ENCODE measurements around the gene ENSA. TPM values are rescaled to one million over a fixed set of nuclear protein-coding genes. Genes with fewer than 3 reads are reported as not detected.

Gene ENSA
- polyA plus RNA-seq, 2 of the 4 experiments (the other 2 are of a cell fraction): 67.9 to 128 TPM

DNA sequence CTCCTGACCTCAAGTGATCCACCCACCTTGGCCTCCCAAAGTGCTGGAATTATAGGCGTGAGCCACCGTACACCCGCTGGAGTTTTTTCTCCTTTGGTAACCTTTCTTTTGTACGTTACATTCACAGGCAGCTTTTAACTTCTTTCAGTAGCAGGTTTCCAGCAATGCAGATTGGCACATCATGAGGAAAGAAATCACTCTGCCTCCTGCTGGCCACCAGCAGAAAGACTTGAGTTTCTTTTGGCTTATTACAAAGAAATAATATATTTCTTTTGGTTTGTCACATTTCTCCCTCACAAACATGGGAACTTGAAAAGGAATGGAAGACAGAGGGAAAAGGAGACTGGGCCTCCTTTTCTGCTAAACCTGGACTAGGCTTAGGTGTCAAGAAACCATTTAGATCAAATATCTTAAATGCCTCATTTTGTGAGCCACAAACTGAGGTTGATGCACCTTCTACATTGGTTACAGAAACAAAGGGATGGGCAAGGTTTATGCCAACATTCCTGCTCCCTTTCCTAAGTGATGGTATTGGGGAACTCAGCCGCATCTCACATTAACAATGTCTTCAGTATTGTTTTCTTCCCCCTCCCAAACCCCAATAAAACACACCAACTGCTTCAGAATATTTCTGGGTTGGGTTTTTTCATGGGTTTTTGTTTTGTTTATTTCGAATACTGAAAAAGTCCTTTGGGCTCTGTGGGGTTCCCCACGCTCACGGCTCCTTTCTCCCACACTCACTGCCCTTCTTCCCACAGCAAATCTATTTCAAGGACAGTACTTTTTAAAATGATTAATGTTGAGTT is 7.7 kb downstream of the ENSA start (continued):
- TF ChIP-seq REST (IDR thresholded peaks at IDR 0.05) (no peak), ESRRA (IDR thresholded peaks at IDR 0.05; ENCODE audit: borderline replicate concordance, low read length) (no peak)

DNA sequence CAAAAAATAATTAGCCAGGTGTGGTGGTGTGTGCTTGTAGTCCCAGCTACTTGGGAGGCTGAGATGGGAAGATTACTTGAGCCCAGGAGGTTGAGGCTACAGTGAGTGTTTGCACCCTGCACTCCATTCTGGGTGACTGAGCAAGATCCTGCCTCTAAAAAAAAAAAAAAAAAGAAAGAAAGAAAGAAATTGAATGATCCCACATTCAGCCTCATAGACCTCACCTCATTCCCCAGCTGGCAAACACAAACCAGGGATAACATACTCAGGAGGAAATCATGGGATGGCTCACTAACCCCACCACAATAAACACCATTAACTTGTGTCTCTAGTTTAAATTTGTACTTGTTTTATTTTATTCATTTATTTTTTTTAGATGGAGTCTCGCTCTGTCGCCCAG is 8.5 kb downstream of the ENSA start:
- 98% methylated on average over 2 of the region's 2 CpGs for WGBS (ENCODE audit: missing lambda C conversion rate)
- POLR2A ChIA-PET: interaction anchor here (0.7 to 3.7 kb wide), 5 partner anchors 9 to 59 kb away, joined by 3 to 43 read pairs (median 8); partner anchors contain the start of genes ENSA and MCL1

DNA sequence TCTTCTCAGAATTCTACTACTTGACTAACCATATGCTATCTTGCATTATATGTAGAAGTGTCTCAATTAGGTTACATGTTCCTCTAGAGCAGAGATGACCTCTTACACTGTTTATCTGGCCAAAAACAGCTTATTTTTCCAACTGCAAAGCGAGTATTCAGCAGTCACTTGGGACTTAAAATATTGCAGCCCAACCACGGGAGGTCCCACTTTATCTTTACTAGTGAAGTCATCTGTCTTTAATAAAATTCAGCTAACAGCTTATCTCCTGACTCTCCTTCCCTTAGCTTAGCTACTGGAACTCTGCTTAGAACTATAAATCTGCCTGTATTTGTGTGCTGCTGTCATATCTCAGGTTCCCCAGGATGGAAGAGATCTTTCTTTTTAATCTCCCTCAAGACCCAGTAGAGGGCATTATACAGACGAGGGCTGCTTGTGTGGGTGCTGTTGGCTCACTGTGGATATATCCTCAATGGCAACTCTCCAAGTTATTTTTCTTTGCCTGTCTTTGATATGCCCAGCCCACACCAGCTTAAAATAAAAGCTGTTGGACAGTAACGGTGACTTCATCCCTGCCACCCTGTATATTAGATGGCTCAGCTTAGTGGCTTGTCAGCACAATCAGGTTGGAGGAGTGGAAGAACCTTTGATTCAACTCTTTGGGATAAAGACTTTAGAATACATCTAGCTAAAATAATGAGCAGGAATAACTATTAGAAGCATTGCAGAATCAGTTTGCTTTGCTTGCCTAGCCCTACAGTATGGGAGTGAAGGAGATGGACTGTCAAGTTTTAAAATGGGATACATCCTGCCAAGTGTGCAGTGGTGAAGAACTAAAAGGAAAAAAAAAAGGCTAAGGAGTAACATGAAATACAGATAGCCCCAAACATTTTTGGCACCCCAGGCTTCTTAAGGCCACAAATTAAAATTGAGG is 9.6 kb downstream of the ENSA start:
- Histone ChIP-seq H3K4me3 (no peak overlapping the region), H3K9me3 (no peaks in the 10 kb centered on the region), H3K4me2 (peak overlapping the region; percentile 49), H3K4me1 (peaks cover 23% of the 10 kb centered on the region), H3K27ac (peak overlapping the region; percentile 24 to 50)
- DNase-seq (ENCODE audit: low read depth in 1 of 2, low spot score in 1 of 2) (peak; percentile 51 to 79), FAIRE-seq (no peak), ATAC-seq (peak; percentile 84 to 89)
- WGBS (ENCODE audit: missing lambda C conversion rate): 35% methylated on average over 4 of the region's 4 CpGs
- CTCF ChIA-PET: interaction anchor here (0.9 to 15.3 kb wide), 16 partner anchors 8 to 376 kb away, joined by 3 to 210 read pairs (median 6); partner anchors contain the start of genes ENSA and MCL1
- POLR2A ChIA-PET: interaction anchor here (1.1 to 3.7 kb wide), 3 partner anchors 16 to 58 kb away, joined by 3 to 43 read pairs (median 8); partner anchors contain the start of gene MCL1
- TF ChIP-seq RAD21 (conservative IDR thresholded peaks at IDR 0.05 in 1 of 2, IDR thresholded peaks at IDR 0.05 in 1 of 2): peak; percentile 49 to 56
- no peak for TF ChIP-seq ZFP36 (IDR thresholded peaks at IDR 0.05; ENCODE audit: borderline replicate concordance, partially characterized antibody)
- TF ChIP-seq KDM5A (IDR thresholded peaks at IDR 0.05): no peak
- no peak for TF ChIP-seq HOXA7 (CRISPR knock-in tag; IDR thresholded peaks at IDR 0.05)
- no peak for TF ChIP-seq MAZ (IDR thresholded peaks at IDR 0.05; ENCODE audit: borderline replicate concordance, low read depth, low read length)
- TF ChIP-seq ZC3H11A (IDR thresholded peaks at IDR 0.05): no peak
- TF ChIP-seq SMC3 (IDR thresholded peaks at IDR 0.05): peak; percentile 61
- no peak for TF ChIP-seq HOXB5 (CRISPR knock-in tag; IDR thresholded peaks at IDR 0.05)
- peak; percentile 79 for TF ChIP-seq MAFK (IDR thresholded peaks at IDR 0.05; ENCODE audit: partially characterized antibody)
- TF ChIP-seq FOSL2 (IDR thresholded peaks at IDR 0.05): no peak
- no peak for TF ChIP-seq FOSL2 (CRISPR knock-in tag; IDR thresholded peaks at IDR 0.05)
- TF ChIP-seq JUN (IDR thresholded peaks at IDR 0.05): no peak
- TF ChIP-seq EHF (CRISPR knock-in tag; IDR thresholded peaks at IDR 0.05): no peak
- TF ChIP-seq CTCF (IDR thresholded peaks at IDR 0.05): peak; percentile 58
- TF ChIP-seq CBX8 (IDR thresholded peaks at IDR 0.05): no peak

More for the DNA sequence above, 8.5 kb downstream of the ENSA start:
- CTCF ChIA-PET: interaction anchor here (0.6 to 15.3 kb wide), 15 partner anchors 9 to 374 kb away, joined by 3 to 210 read pairs (median 6); partner anchors contain the start of genes ENSA and MCL1
- Histone ChIP-seq H3K27ac (peak overlapping the region; percentile 24 to 50; a peak in 4 of 6 replicates), H3K4me2 (no peak overlapping the region), H3K4me1 (peaks cover 16% of the 10 kb centered on the region), H3K9me3 (no peaks in the 10 kb centered on the region), H3K4me3 (no peak overlapping the region)
- TF ChIP-seq EHF (CRISPR knock-in tag; IDR thresholded peaks at IDR 0.05): no peak
- TF ChIP-seq EP300 (IDR thresholded peaks at IDR 0.05): no peak
- TF ChIP-seq ATOH8 (CRISPR knock-in tag; IDR thresholded peaks at IDR 0.05; ENCODE audit: low read depth): no peak
- TF ChIP-seq HOXB5 (CRISPR knock-in tag; IDR thresholded peaks at IDR 0.05): no peak
- no peak for TF ChIP-seq FOSL2 (IDR thresholded peaks at IDR 0.05)
- TF ChIP-seq FOSL2 (CRISPR knock-in tag; IDR thresholded peaks at IDR 0.05): no peak
- no peak for TF ChIP-seq ELK1 (IDR thresholded peaks at IDR 0.05; ENCODE audit: low read depth, low read length)
- FAIRE-seq: no peak
- DNase-seq (ENCODE audit: low read depth in 1 of 2, low spot score in 1 of 2): no peak
- ATAC-seq: no peak

Data from A549 (cell line).